CD4-positive, CD25-positive, alpha-beta regulatory T cell (primary cell): ENCODE data around the gene STAB2. TPM values are rescaled to one million over a fixed set of nuclear protein-coding genes. Genes with fewer than 3 reads are reported as not detected.
A peak's percentile ranks its signal among the peaks of the same experiment; 100 is the strongest.

Experiments
- ATAC-seq, 2 donors: fragments of 150-1000 bp; cut with Tn5 transposase; one replicate each; pipeline ENCODE4 v1.10.0; 2021; ENCODE audit warnings: low read depth in 2 of 2, moderate number of reproducible peaks in 2 of 2, moderate library complexity in 1 of 2
- DNase-seq, 3 donors: peaks; one replicate each; pipeline versions ENCODE4 v3.0.0 to v3.0.0-alpha.2; 2012 to 2022; ENCODE audit warnings: mixed read lengths in 1 of 3
- H3K27ac ChIP-seq: one replicate; pipeline ENCODE4 v1.7.0; 2013; ENCODE audit warnings: mild to moderate bottlenecking, low read length; ENCODE audit not compliant: insufficient read depth, poor library complexity, severe bottlenecking
- H3K27me3 ChIP-seq: one replicate; pipeline ENCODE4 v1.7.0; 2013; ENCODE audit warnings: low read length; ENCODE audit not compliant: control insufficient read depth, insufficient read depth
- H3K36me3 ChIP-seq: one replicate; pipeline ENCODE4 v1.7.0; 2013; ENCODE audit warnings: mild to moderate bottlenecking, low read length, moderate library complexity; ENCODE audit not compliant: control insufficient read depth, insufficient read depth
- H3K4me1 ChIP-seq: 2 replicates; pipeline ENCODE4 v1.7.0; 2013; ENCODE audit warnings: mild to moderate bottlenecking, low read length; ENCODE audit not compliant: insufficient read depth, control insufficient read depth, poor library complexity, severe bottlenecking
- H3K4me3 ChIP-seq: one replicate; pipeline ENCODE4 v1.7.0; 2013; ENCODE audit warnings: low read depth, mild to moderate bottlenecking, low read length, moderate library complexity
- H3K9me3 ChIP-seq, 2 experiments: 1 replicate in 1 of 2; 2 replicates in 1 of 2; pipeline ENCODE4 v1.7.0; 2013; ENCODE audit warnings: low read length in 2 of 2, mild to moderate bottlenecking in 1 of 2, moderate library complexity in 1 of 2; ENCODE audit not compliant: control insufficient read depth in 2 of 2
- H3K27ac Mint-ChIP-seq, 3 donors: one replicate each; pipeline ENCODE4 v1.8.0; 2020 to 2022; ENCODE audit warnings: mild to moderate bottlenecking in 3 of 3, mixed read lengths in 3 of 3, moderate library complexity in 2 of 3
- H3K27me3 Mint-ChIP-seq: one replicate; pipeline ENCODE4 v1.8.0; 2022; ENCODE audit warnings: mild to moderate bottlenecking, mixed read lengths
- H3K36me3 Mint-ChIP-seq: one replicate; pipeline ENCODE4 v1.8.0; 2020; ENCODE audit warnings: mixed read lengths
- H3K4me1 Mint-ChIP-seq, 4 donors: one replicate each; pipeline ENCODE4 v1.8.0; 2020 to 2022; ENCODE audit warnings: mixed read lengths in 4 of 4, mild to moderate bottlenecking in 1 of 4
- H3K4me3 Mint-ChIP-seq, 4 donors: one replicate each; pipeline ENCODE4 v1.8.0; 2020 to 2022; ENCODE audit warnings: mild to moderate bottlenecking in 4 of 4, mixed read lengths in 4 of 4, moderate library complexity in 3 of 4
- H3K9me3 Mint-ChIP-seq, 7 donors: one replicate each; pipeline ENCODE4 v1.8.0; 2020 to 2022; ENCODE audit warnings: mixed read lengths in 7 of 7, mild to moderate bottlenecking in 3 of 7, moderate library complexity in 2 of 7
- polyA plus RNA-seq, 4 donors: library from polyadenylated mRNA; unstranded; fragments of 300-500 nt; fragmentation: Illumina TruSeq; gene quantifications; one replicate each; pipeline ENCODE4 v1.2.3, GENCODE V29; 2021
- total RNA-seq: library from RNA; stranded (reverse); gene quantifications from one replicate; pipeline ENCODE4 v1.2.3, GENCODE V29; 2022

Gene STAB2
- total and polyA plus RNA-seq, 5 donors from 2014 or later: not detected

- H3K36me3 ChIP-seq: no peaks in the 10 kb centered on the region
- Mint-ChIP-seq H3K4me1 (no peaks in the 10 kb centered on the region), H3K36me3 (no peaks in the 10 kb centered on the region), H3K4me3 (no peak overlapping the region), H3K9me3 (peaks cover 2 to 8% (median 2%) of the 10 kb centered on the region in 7 donors), H3K27me3 (no peaks in the 10 kb centered on the region), H3K27ac (no peak overlapping the region)
- H3K4me3 ChIP-seq: no peak overlapping the region
- ATAC-seq: no peak
- peaks cover 5% of the 10 kb centered on the region for H3K27me3 ChIP-seq
- no peak for DNase-seq
- H3K9me3 ChIP-seq: peaks cover 0 to 8% of the 10 kb centered on the region in 2 experiments
- no peaks in the 10 kb centered on the region for H3K4me1 ChIP-seq
- H3K27ac ChIP-seq: no peak overlapping the region
Observed at GRCh38 chr12:103727638-103728037, 140.6 kb downstream of the STAB2 start.

GRCh38 chr12:103728323-103728722 lies 141.2 kb downstream of the STAB2 start:
- ATAC-seq (no peak), DNase-seq (no peak)
- Histone ChIP-seq H3K36me3 (no peaks in the 10 kb centered on the region), H3K9me3 (peaks cover 0 to 8% of the 10 kb centered on the region in 2 experiments), H3K27ac (no peak overlapping the region), H3K27me3 (peaks cover 3% of the 10 kb centered on the region), H3K4me3 (no peak overlapping the region), H3K4me1 (no peaks in the 10 kb centered on the region)
- Mint-ChIP-seq H3K4me3 (no peak overlapping the region), H3K27ac (no peak overlapping the region), H3K9me3 (peaks cover 2 to 8% (median 2%) of the 10 kb centered on the region in 7 donors), H3K27me3 (no peaks in the 10 kb centered on the region), H3K4me1 (no peaks in the 10 kb centered on the region), H3K36me3 (no peaks in the 10 kb centered on the region)

- H3K9me3 ChIP-seq: peaks cover 0 to 8% of the 10 kb centered on the region in 2 experiments
- no peak overlapping the region for H3K27ac ChIP-seq
- no peaks in the 10 kb centered on the region for H3K27me3 Mint-ChIP-seq
- no peak for ATAC-seq
- no peaks in the 10 kb centered on the region for H3K4me1 Mint-ChIP-seq
- DNase-seq: no peak
- H3K4me3 Mint-ChIP-seq: no peak overlapping the region
- peaks cover 2 to 8% (median 2%) of the 10 kb centered on the region in 7 donors for H3K9me3 Mint-ChIP-seq
- H3K27ac Mint-ChIP-seq: no peak overlapping the region
- H3K27me3 ChIP-seq: no peaks in the 10 kb centered on the region
- H3K4me1 ChIP-seq: no peaks in the 10 kb centered on the region
- no peaks in the 10 kb centered on the region for H3K36me3 ChIP-seq
- no peaks in the 10 kb centered on the region for H3K36me3 Mint-ChIP-seq
- H3K4me3 ChIP-seq: no peak overlapping the region
Observed at GRCh38 chr12:103729499-103729898, 142.4 kb downstream of the STAB2 start.

GRCh38 chr12:103731539-103731938 lies 144.5 kb downstream of the STAB2 start:
- Mint-ChIP-seq H3K9me3 (peaks cover 1 to 8% (median 2%) of the 10 kb centered on the region in 7 donors), H3K4me3 (no peak overlapping the region), H3K27ac (no peak overlapping the region), H3K27me3 (no peaks in the 10 kb centered on the region), H3K4me1 (no peaks in the 10 kb centered on the region), H3K36me3 (no peaks in the 10 kb centered on the region)
- ATAC-seq (no peak), DNase-seq (no peak)
- Histone ChIP-seq H3K9me3 (peaks cover 0 to 8% of the 10 kb centered on the region in 2 experiments), H3K4me3 (no peak overlapping the region), H3K4me1 (no peaks in the 10 kb centered on the region), H3K27me3 (no peaks in the 10 kb centered on the region), H3K36me3 (no peaks in the 10 kb centered on the region), H3K27ac (no peak overlapping the region)

- Histone ChIP-seq H3K4me1 (no peaks in the 10 kb centered on the region), H3K27me3 (no peaks in the 10 kb centered on the region), H3K9me3 (peaks cover 0 to 8% of the 10 kb centered on the region in 2 experiments), H3K4me3 (no peak overlapping the region), H3K27ac (no peak overlapping the region), H3K36me3 (no peaks in the 10 kb centered on the region)
- Mint-ChIP-seq H3K36me3 (no peaks in the 10 kb centered on the region), H3K4me1 (no peaks in the 10 kb centered on the region), H3K27ac (peak overlapping the region in 1 of 3 donors; percentile 33), H3K27me3 (no peaks in the 10 kb centered on the region), H3K9me3 (peaks cover 1 to 8% (median 4%) of the 10 kb centered on the region in 7 donors), H3K4me3 (no peak overlapping the region)
- ATAC-seq (no peak), DNase-seq (no peak)
Observed at GRCh38 chr12:103734863-103735262, 147.8 kb downstream of the STAB2 start.

GRCh38 chr12:103735291-103735690 lies 148.2 kb downstream of the STAB2 start:
- DNase-seq: no peak
- H3K4me1 ChIP-seq: no peaks in the 10 kb centered on the region
- no peaks in the 10 kb centered on the region for H3K27me3 ChIP-seq
- peaks cover 1 to 8% (median 4%) of the 10 kb centered on the region in 7 donors for H3K9me3 Mint-ChIP-seq
- no peak overlapping the region for H3K27ac ChIP-seq
- H3K36me3 ChIP-seq: no peaks in the 10 kb centered on the region
- H3K36me3 Mint-ChIP-seq: no peaks in the 10 kb centered on the region
- H3K27me3 Mint-ChIP-seq: peaks cover 4% of the 10 kb centered on the region
- H3K4me3 ChIP-seq: no peak overlapping the region
- no peak overlapping the region for H3K4me3 Mint-ChIP-seq
- no peaks in the 10 kb centered on the region for H3K4me1 Mint-ChIP-seq
- H3K9me3 ChIP-seq: peaks cover 0 to 8% of the 10 kb centered on the region in 2 experiments
- ATAC-seq: no peak
- H3K27ac Mint-ChIP-seq: no peak overlapping the region

- Histone ChIP-seq H3K27ac (no peak overlapping the region), H3K36me3 (no peaks in the 10 kb centered on the region), H3K27me3 (no peaks in the 10 kb centered on the region), H3K9me3 (peaks cover 0 to under 1% of the 10 kb centered on the region in 2 experiments), H3K4me1 (no peaks in the 10 kb centered on the region), H3K4me3 (no peak overlapping the region)
- no peak for DNase-seq
- no peak overlapping the region for H3K4me3 Mint-ChIP-seq
- H3K4me1 Mint-ChIP-seq: no peaks in the 10 kb centered on the region
- H3K9me3 Mint-ChIP-seq: peaks cover under 1 to 4% (median 2%) of the 10 kb centered on the region in 7 donors
- H3K27ac Mint-ChIP-seq: no peak overlapping the region
- ATAC-seq: no peak
- peaks cover 9% of the 10 kb centered on the region for H3K27me3 Mint-ChIP-seq
- H3K36me3 Mint-ChIP-seq: no peaks in the 10 kb centered on the region
Observed at GRCh38 chr12:103736572-103736971, 149.5 kb downstream of the STAB2 start.

GRCh38 chr12:103737881-103738280 lies 150.8 kb downstream of the STAB2 start:
- Mint-ChIP-seq H3K4me3 (no peak overlapping the region), H3K4me1 (no peaks in the 10 kb centered on the region), H3K9me3 (peaks cover 0 to 3% (median 0%) of the 10 kb centered on the region in 7 donors), H3K27ac (no peak overlapping the region), H3K36me3 (no peaks in the 10 kb centered on the region), H3K27me3 (peaks cover 9% of the 10 kb centered on the region)
- ATAC-seq: no peak
- Histone ChIP-seq H3K36me3 (no peaks in the 10 kb centered on the region), H3K9me3 (no peaks in the 10 kb centered on the region), H3K4me3 (no peak overlapping the region), H3K27ac (no peak overlapping the region), H3K27me3 (no peaks in the 10 kb centered on the region), H3K4me1 (no peaks in the 10 kb centered on the region)
- DNase-seq: no peak
